Upper lobe of right lung (tissue), 1 donor: ENCODE data around the gene ERVH48-1. TPM values are rescaled to one million over a fixed set of nuclear protein-coding genes. Genes with fewer than 3 reads are reported as not detected.
"Not testable (repeated sequence)": the region's sequence is repeated elsewhere in the genome, so short reads cannot be mapped to it uniquely, and the experiment has no call there.

Experiments
- ATAC-seq: fragments of 200-7000 bp; cut with Tn5 transposase; one replicate; pipeline ENCODE4 v1.9.1; 2020; ENCODE audit warnings: mild to moderate bottlenecking, moderate library complexity
- DNase-seq: peaks from one replicate; pipeline ENCODE4 v3.0.0-alpha.2; 2020
- H3K27ac ChIP-seq: fragments of 200-600 bp; one replicate; pipeline ENCODE4 v1.8.0; 2022
- H3K27me3 ChIP-seq: fragments of 200-600 bp; one replicate; pipeline ENCODE4 v1.8.0; 2022; ENCODE audit warnings: mild to moderate bottlenecking
- H3K36me3 ChIP-seq: fragments of 200-600 bp; one replicate; pipeline ENCODE4 v1.8.0; 2022
- H3K4me1 ChIP-seq: fragments of 200-600 bp; one replicate; pipeline ENCODE4 v1.8.0; 2022
- H3K4me3 ChIP-seq: fragments of 200-600 bp; one replicate; pipeline ENCODE4 v1.8.0; 2022; ENCODE audit warnings: mild to moderate bottlenecking
- H3K9me3 ChIP-seq: fragments of 200-600 bp; one replicate; pipeline ENCODE4 v1.8.0; 2022
- intact Hi-C: fragments of 100-400 bp; cut with DNase I; formaldehyde crosslinking; loops from one replicate; pipeline ENCODE4 v1.11.0; 2022
- total RNA-seq: library from RNA; stranded (reverse); fragmentation: NEBNext Ultra II Directional; extraction: Animal tissue kit (Norgen Biotek cat#: 25700); gene quantifications from one replicate; pipeline ENCODE4 v1.2.1, GENCODE V29; 2021
- TF ChIP-seq, protein P1 (sequence below): fragments of 200-600 bp; IDR thresholded peaks from one replicate; pipeline ENCODE4 v1.8.0; 2022; ENCODE audit warnings: antibody characterized with exemption
- donor health status: DM: no; HTN: yes; CAD: no; lungs with severe emphysema.

The ERVH48-1 gene
- total RNA-seq, 1 donor from 2014 or later: not detected

DNA sequence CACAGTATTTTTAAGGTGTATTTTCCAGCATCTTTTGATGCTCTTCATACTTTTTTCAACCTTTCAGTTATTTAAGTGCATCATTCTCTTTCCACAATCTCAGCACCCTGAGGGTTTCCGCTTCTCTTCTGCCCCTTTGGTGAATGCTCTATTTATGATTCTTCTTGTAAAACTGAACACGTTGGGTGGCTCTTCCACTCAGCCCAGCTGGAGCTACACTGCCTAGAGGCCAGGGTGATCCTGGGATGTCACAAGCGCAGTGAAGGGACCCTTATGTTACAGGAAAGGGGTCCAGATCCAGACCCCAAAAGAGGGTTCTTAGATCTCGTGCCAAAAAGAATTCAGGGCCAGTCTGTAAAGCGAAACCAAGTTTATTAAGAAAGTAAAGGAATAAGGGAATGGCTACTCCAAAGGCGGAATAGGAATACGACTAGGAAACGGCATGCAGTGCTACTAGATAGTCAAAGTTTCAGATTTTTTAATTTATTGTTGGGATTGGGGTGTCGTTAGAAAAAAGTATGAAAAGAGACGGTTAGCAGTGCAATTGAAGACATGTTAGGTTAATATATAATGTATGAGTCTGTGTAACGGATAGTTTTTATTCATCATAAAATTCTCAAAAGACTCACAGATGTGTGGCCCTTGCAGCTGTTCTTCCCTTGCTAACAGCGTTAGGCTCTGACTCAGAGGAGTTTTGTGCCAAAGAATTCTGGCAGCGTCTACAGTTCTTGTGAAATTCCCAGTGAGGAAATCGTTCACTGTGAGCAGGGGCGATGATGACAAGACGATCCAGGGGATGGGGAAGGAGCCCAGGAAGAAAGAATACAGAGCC, 14.4 kb upstream of the ERVH48-1 start:
- Histone ChIP-seq H3K27ac (peak overlapping the region; percentile 61), H3K36me3 (no peaks in the 10 kb centered on the region), H3K9me3 (no peaks in the 10 kb centered on the region), H3K4me3 (no peak overlapping the region), H3K27me3 (no peaks in the 10 kb centered on the region), H3K4me1 (no peaks in the 10 kb centered on the region)
- ATAC-seq (peak; percentile 91), DNase-seq (peak; percentile 7)
- intact Hi-C loops: no loop called here
- TF ChIP-seq, protein P1, sequence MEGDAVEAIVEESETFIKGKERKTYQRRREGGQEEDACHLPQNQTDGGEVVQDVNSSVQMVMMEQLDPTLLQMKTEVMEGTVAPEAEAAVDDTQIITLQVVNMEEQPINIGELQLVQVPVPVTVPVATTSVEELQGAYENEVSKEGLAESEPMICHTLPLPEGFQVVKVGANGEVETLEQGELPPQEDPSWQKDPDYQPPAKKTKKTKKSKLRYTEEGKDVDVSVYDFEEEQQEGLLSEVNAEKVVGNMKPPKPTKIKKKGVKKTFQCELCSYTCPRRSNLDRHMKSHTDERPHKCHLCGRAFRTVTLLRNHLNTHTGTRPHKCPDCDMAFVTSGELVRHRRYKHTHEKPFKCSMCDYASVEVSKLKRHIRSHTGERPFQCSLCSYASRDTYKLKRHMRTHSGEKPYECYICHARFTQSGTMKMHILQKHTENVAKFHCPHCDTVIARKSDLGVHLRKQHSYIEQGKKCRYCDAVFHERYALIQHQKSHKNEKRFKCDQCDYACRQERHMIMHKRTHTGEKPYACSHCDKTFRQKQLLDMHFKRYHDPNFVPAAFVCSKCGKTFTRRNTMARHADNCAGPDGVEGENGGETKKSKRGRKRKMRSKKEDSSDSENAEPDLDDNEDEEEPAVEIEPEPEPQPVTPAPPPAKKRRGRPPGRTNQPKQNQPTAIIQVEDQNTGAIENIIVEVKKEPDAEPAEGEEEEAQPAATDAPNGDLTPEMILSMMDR: no peak

DNA sequence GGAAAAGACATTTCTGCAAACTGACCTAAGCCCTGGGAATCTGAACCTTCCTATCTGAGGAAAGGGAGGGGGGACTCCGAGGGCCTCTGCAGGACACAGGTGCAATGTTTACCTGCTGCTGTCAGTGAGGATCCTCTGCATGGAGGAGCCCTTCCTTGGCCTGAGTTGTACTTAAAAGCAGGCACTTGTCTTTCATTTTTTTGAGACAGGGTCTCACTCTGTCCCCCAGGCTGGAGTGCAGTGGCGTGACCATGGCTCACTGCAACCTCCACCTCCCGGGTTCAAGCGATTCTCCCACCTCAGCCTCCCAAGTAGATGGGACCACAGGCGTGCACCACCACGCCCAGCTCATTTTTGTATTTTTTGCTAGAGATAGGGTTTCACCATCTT, 13.2 kb upstream of the ERVH48-1 start:
- H3K4me3 ChIP-seq, H3K4me1 ChIP-seq, H3K9me3 ChIP-seq, H3K27me3 ChIP-seq, intact Hi-C loops, H3K36me3 ChIP-seq, ATAC-seq: not testable (repeated sequence)
- H3K27ac ChIP-seq: peak overlapping the region; percentile 11
- DNase-seq: peak; percentile 39

DNA sequence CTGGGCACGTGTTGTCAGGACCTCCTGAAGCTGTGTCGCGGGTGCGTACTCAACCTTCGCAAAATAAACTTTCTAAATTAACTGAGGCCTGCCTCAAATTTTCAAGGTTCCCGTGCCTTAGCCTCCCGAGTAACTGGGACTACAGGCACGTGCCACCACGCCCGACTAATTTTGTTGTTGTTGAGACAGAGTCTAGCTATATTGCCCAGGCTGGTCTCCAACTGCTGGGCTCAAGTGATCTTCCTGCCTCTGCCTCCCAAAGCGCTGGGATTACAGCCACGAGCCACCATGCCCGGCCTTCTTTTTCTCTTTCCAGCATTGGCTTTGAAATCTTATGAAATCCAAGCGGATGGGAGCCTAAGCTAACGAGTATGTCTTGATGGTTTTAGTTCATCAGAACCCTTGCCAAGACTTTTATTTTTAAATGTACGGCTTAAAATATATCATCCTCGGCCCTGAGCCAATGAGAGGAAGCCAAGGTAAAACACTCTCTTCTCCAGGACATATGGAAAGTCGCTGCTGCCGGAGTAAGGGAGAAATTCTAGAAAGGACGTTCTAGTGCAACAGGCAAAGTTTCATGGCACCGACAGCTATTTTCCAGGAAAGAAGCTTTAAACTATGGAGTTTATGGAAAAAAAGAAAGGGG, 12.7 kb upstream of the ERVH48-1 start:
- no peaks in the 10 kb centered on the region for H3K36me3 ChIP-seq
- H3K4me3 ChIP-seq: no peak overlapping the region
- H3K27ac ChIP-seq: peak overlapping the region; percentile 11
- no peaks in the 10 kb centered on the region for H3K9me3 ChIP-seq
- TF ChIP-seq, protein P1: no peak
- H3K27me3 ChIP-seq: no peaks in the 10 kb centered on the region
- intact Hi-C loops: no loop called here
- peak; percentile 43 for DNase-seq
- peaks cover 4% of the 10 kb centered on the region for H3K4me1 ChIP-seq
- ATAC-seq: no peak

DNA sequence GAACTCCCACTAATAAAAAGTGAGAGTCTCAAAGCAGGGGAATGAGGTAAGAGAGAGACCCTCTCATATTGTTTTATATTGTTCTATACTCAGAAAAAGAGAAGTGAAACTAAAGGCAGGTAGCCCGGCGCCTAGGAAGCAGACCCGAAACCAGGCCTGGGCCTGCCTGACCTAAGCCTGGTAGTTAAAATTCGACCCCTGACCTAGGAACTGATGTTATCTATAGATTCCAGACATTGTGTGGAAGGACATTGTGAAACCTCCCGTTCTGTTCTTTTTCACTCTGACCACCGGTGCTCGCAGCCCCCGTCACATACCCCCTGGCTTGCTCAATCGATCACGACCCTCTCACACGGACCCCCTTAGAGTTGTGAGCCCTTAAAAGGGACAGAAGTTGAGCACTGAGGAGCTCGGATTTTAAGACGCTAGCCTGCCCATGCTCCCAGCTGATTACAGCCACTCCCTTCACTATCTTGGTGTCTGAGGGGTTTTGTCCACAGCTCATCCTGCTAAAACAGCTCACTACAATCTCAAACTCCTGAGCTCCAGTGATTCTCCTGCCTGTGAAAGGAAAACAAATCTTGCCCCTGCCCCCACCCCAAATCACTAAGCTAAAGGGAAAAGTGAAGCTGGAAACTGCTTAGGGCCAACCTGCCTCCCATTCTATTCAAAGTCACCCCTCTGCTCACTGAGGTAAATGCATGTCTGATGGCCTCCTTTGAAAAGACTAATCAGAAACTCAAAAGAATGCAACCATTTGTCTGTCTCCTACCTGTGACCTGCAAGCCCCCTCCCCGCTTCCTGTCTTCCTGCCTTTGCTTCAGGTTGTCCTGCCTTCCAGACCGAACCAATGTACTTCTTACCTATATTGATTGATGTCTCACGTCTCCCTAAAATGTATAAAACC, 11.9 kb upstream of the ERVH48-1 start:
- H3K36me3 ChIP-seq, H3K27ac ChIP-seq, H3K4me3 ChIP-seq, H3K4me1 ChIP-seq, H3K27me3 ChIP-seq, ATAC-seq, intact Hi-C loops, H3K9me3 ChIP-seq: not testable (repeated sequence)
- DNase-seq: peak; percentile 16

DNA sequence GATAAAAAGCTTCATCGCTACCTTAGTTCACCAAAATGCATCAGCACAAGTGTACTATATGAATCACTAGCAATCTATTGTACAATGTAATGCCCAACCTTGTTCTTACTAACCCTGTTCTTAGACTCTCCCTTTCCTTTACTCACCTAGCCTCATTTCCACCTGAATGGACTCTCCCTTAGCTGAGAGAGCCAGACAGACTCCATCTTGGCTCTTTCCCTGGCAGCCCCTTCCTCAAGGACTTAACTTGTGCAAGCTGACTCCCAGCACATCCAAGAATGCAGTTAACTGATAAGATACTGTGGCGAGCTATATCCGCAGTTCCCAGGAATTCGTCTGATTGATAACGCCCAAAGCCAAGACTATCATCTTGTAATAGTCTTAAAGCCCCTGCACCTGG, 10.9 kb upstream of the ERVH48-1 start:
- DNase-seq, ATAC-seq, H3K36me3 ChIP-seq, H3K27ac ChIP-seq, H3K4me3 ChIP-seq, intact Hi-C loops, H3K9me3 ChIP-seq, H3K4me1 ChIP-seq, H3K27me3 ChIP-seq: not testable (repeated sequence)

DNA sequence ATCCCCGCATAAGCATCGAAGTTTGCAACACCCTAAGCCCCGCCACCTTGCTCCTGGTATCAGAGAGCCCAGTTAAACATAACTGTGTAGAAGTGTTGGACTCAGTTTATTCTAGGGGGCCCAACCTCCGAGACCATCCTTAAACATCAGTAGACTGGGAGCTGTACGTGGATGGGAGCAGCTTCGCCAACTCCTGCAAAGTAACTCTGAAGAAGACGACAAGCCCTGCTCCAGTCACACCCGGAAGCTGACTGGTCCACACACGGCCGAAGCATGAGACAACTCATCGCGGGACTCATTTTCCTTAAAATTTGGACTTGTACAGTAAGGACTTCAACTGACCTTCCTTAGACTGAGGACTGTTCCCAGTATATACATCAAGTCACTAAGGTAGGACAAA, 8.5 kb upstream of the ERVH48-1 start:
- H3K27ac ChIP-seq, H3K4me3 ChIP-seq, ATAC-seq, H3K27me3 ChIP-seq, H3K9me3 ChIP-seq, intact Hi-C loops, H3K36me3 ChIP-seq, H3K4me1 ChIP-seq: not testable (repeated sequence)
- peak; percentile 5 for DNase-seq

DNA sequence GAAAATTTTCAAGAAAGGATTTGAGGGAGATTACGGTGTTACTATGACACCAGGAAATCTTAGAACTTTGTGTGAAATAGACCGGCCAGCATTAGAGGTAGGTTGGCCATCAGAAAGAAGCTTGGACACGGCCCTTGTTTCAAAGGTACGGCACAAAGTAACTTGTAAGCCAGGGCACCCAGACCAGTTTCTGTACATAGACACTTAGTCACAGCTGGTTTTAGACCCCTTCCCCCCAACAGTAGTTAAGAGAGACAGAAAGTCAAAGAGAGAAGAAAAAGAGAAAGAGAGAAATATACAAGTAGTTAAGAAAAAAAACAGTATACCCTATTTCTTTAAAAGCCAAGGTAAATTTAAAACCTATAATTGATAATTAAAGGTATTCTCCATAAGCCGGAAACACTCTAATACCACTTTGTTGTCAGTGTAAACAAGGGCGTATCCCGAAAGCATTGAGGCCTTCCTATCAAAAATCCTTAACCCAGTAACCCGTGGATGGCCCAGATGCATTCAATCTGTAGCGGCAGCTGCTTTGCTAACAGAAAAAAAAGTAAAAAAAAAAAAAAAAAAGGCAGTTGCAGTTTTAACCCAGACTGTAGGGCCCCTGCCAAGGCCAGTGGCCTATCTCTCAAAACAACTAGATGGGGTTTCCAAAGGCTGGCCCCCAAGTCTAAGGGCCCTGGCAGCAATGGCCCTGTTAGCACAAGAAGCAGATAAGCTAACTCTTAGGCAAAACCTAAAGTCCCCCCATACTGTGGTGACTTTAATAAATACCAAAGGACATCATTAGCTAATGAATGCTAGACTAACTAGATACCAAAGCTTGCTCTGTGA, 7.9 kb upstream of the ERVH48-1 start:
- peak overlapping the region; percentile 55 for H3K27ac ChIP-seq
- peak; percentile 12 for DNase-seq
- ATAC-seq, H3K4me1 ChIP-seq, H3K4me3 ChIP-seq, H3K9me3 ChIP-seq, intact Hi-C loops, H3K36me3 ChIP-seq, H3K27me3 ChIP-seq: not testable (repeated sequence)

DNA sequence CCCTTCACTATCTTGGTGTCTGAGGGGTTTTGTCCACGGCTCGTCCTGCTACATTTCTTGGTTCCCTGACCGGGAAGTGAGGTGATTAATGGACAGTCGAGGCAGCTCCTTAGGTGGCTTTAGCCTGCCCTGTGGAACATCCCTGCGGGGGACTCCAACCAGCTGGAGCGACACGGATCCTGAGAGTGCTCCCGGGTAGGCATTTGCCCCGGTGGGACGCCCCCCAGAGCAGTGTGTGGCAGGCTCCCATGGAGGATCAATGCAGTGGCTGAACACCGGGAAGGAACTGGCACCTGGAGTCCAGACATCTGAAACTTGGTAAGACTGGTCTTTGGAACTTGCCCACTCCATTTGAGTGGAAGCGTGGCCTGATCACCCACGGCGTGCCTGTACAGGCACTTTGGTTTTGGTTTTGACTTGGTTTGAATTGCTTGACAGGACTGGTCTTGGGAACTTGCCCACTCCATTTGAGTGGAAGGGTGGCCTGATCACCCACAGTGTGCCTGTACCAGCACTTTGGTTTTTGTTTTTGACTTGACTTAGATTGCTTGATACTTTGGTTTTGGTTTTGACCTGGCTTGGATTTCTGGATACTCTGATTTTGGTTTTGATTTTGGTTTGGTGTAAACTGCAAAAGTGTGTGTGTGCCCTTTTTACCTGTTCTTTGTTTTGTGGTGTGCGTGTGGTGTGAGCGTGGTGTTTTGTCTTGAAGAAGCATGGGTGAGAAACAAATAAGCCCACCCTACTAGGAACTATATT, 7.1 kb upstream of the ERVH48-1 start:
- H3K4me1 ChIP-seq, H3K36me3 ChIP-seq, ATAC-seq, H3K9me3 ChIP-seq, H3K4me3 ChIP-seq, intact Hi-C loops, H3K27me3 ChIP-seq, H3K27ac ChIP-seq: not testable (repeated sequence)
- peak; percentile 51 for DNase-seq
